Vagina (tissue), 2 donors: ENCODE measurements around the gene ZNRF2. TPM values are rescaled to one million over a fixed set of nuclear protein-coding genes. Genes with fewer than 3 reads are reported as not detected.

Experiments used
- DNase-seq, 2 donors: peaks; one replicate each; pipeline ENCODE4 v3.0.0-alpha.2; 2017; ENCODE audit errors: extremely low spot score in 2 of 2
- H3K27ac ChIP-seq: fragments of 200-600 bp; sonication (generic); one replicate; pipeline ENCODE4 v1.5.1; 2019
- H3K27me3 ChIP-seq: fragments of 200-600 bp; sonication (generic); one replicate; pipeline ENCODE4 v1.5.1; 2019
- H3K36me3 ChIP-seq, 2 donors: fragments of 200-600 bp; sonication (generic); one replicate each; pipeline ENCODE4 v1.5.1; 2017 to 2019
- H3K4me1 ChIP-seq: fragments of 200-600 bp; sonication (generic); one replicate; pipeline ENCODE4 v1.5.1; 2019
- H3K4me3 ChIP-seq, 2 donors: fragments of 200-600 bp; sonication (generic); 1 replicate in 1 of 2; 2 replicates in 1 of 2; pipeline ENCODE4 v1.5.1; 2016 to 2019
- H3K9me3 ChIP-seq: fragments of 200-600 bp; sonication (generic); one replicate; pipeline ENCODE4 v1.5.1; 2019
- POLR2A ChIP-seq, 2 donors: fragments of 450-650 bp; IDR thresholded peaks; one replicate each; pipeline ENCODE4 v1.6.1; 2017; ENCODE audit warnings: antibody characterized with exemption in 2 of 2, mild to moderate bottlenecking in 2 of 2, moderate library complexity in 2 of 2
- POLR2AphosphoS5 ChIP-seq, 2 donors: sonication (generic); formaldehyde crosslinking; IDR thresholded peaks; one replicate each; pipeline ENCODE4 v1.9.0; 2017; ENCODE audit warnings: antibody characterized with exemption in 2 of 2, mild to moderate bottlenecking in 2 of 2, low read depth in 1 of 2; ENCODE audit not compliant: insufficient read depth in 1 of 2
- intact Hi-C: fragments of 100-400 bp; cut with DNase I; formaldehyde crosslinking; loops from one replicate; pipeline ENCODE4 v1.15.1; 2023
- total RNA-seq: library from RNA; depleted of rRNA; stranded (reverse); fragments of >200 nt; gene quantifications from one replicate; pipeline ENCODE4 v1.2.3, GENCODE V29; 2016
- TF ChIP-seq, protein P1 (sequence below), 3 experiments: fragments of 450-650 bp in 2 of 3; fragments of 200-600 bp in 1 of 3; sonication (generic) in 1 of 3; IDR thresholded peaks; one replicate each; pipeline ENCODE4 v1.5.1; 2017 to 2019; ENCODE audit warnings: antibody characterized with exemption in 3 of 3, mild to moderate bottlenecking in 2 of 3, moderate library complexity in 2 of 3

The ZNRF2 gene
- total RNA-seq, 1 donor from 2014 or later, result 21.9 TPM

DNA sequence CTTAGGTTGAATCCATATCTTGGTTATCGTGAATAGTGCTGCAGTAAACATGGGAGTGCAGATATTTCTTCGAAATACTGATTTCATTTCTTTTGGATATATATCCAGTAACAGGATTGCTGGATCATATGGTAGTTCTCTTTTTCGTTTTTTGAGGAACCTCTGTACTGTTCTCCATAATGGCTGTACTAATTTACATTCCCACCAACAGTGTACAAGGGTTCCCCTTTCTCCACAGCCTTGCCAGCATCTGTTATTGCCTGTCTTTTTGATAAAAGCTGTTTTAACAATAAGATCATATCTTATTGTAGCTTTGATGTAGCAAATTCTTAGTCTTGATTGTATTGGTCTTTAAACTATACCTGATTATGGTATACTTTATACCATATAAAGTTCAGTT is 45.3 kb downstream of the ZNRF2 start:
- H3K4me3 ChIP-seq, result no peak overlapping the region
- intact Hi-C loops, result no loop called here
- H3K27ac ChIP-seq, result no peak overlapping the region

DNA sequence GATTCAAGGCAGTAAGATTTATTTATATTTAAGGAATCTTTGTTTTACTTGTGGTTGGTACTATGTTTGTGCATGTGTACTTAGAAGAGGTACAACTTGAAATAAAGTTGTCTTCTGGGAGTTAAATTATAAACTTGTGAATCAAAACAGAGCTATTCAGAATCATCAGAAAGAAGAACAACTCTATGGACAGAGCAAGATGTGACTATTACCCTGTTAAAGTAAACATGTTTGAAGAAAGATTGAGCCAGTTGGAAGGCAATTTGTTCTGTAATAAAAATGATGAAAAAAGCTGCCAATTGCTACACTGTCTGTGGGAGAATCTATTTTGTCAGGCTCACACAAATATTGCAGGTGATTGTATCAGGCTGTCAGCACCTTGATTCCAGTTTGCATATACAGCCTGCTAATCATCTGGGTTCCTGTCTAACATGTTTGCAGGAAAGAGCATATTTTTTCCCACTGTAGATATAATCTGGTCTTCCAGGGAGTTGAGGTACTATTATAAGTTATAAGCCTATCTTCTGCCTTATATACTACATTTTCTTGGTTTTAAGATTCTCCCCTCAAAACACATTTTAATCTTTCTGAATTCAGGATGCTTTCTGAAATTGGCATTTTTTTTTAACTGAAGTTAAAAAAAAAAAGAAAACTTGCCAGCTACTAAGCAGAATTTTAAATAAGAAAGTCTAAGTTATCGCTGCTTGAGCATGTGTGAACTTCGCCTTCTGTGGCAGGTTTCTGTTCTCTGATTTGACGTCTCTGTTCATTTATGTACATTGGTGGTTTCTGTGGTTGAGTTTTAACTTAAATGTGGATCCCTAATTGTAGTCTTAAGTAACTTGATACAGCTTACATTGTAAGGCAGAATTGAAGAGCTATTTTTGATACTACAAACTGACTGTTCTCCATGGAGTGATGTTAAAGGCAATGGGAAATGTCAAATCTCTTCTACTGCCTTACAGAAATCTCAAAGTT is 46.0 kb downstream of the ZNRF2 start:
- no peaks in the 10 kb centered on the region for H3K9me3 ChIP-seq
- H3K27me3 ChIP-seq, result no peaks in the 10 kb centered on the region
- no peak overlapping the region for H3K4me3 ChIP-seq
- no peaks in the 10 kb centered on the region for H3K36me3 ChIP-seq
- intact Hi-C loops, result no loop called here
- H3K27ac ChIP-seq, result no peak overlapping the region
- DNase-seq, result no peak
- peaks cover 28% of the 10 kb centered on the region for H3K4me1 ChIP-seq
- TF ChIP-seq POLR2A (IDR thresholded peaks at IDR 0.05), result no peak
- TF ChIP-seq, protein P1, sequence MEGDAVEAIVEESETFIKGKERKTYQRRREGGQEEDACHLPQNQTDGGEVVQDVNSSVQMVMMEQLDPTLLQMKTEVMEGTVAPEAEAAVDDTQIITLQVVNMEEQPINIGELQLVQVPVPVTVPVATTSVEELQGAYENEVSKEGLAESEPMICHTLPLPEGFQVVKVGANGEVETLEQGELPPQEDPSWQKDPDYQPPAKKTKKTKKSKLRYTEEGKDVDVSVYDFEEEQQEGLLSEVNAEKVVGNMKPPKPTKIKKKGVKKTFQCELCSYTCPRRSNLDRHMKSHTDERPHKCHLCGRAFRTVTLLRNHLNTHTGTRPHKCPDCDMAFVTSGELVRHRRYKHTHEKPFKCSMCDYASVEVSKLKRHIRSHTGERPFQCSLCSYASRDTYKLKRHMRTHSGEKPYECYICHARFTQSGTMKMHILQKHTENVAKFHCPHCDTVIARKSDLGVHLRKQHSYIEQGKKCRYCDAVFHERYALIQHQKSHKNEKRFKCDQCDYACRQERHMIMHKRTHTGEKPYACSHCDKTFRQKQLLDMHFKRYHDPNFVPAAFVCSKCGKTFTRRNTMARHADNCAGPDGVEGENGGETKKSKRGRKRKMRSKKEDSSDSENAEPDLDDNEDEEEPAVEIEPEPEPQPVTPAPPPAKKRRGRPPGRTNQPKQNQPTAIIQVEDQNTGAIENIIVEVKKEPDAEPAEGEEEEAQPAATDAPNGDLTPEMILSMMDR (IDR thresholded peaks at IDR 0.05), result no peak
- no peak for TF ChIP-seq POLR2AphosphoS5 (IDR thresholded peaks at IDR 0.05; ENCODE audit: insufficient read depth in 1 of 2, low read depth in 1 of 2)

More for the DNA sequence above, 45.3 kb downstream of the ZNRF2 start:
- no peak for DNase-seq
- Histone ChIP-seq H3K27me3 (no peaks in the 10 kb centered on the region), H3K4me1 (peaks cover 28% of the 10 kb centered on the region), H3K36me3 (no peaks in the 10 kb centered on the region), H3K9me3 (no peaks in the 10 kb centered on the region)
- TF ChIP-seq, protein P1 (IDR thresholded peaks at IDR 0.05), result no peak
- TF ChIP-seq POLR2AphosphoS5 (IDR thresholded peaks at IDR 0.05; ENCODE audit: insufficient read depth in 1 of 2, low read depth in 1 of 2), result no peak
- no peak for TF ChIP-seq POLR2A (IDR thresholded peaks at IDR 0.05)

DNA sequence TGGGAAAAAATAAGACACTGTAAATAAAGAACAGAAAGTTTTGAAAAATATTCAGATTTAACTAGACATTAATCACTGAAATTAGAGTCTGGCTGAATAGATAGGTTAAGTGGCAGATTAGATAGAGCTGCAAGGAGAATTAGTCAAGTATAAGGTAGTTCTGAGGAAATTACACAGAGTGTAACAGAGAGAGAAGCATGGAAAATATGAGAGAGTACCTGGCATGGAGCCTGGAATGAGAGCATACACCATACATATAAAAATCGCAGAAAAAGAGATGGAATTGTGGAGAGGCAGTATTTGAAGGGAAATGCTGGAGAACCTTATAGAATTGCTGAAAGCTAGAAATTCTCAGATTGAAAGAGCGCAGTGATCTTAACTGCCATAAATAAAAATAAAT is 46.9 kb downstream of the ZNRF2 start:
- Histone ChIP-seq H3K27ac (no peak overlapping the region), H3K27me3 (no peaks in the 10 kb centered on the region), H3K4me3 (no peak overlapping the region), H3K4me1 (peaks cover 28% of the 10 kb centered on the region), H3K9me3 (no peaks in the 10 kb centered on the region), H3K36me3 (no peaks in the 10 kb centered on the region)
- intact Hi-C loops, result no loop called here
- no peak for DNase-seq
- TF ChIP-seq, protein P1 (IDR thresholded peaks at IDR 0.05), result no peak
- TF ChIP-seq POLR2AphosphoS5 (IDR thresholded peaks at IDR 0.05; ENCODE audit: insufficient read depth in 1 of 2, low read depth in 1 of 2), result no peak
- TF ChIP-seq POLR2A (IDR thresholded peaks at IDR 0.05), result no peak

DNA sequence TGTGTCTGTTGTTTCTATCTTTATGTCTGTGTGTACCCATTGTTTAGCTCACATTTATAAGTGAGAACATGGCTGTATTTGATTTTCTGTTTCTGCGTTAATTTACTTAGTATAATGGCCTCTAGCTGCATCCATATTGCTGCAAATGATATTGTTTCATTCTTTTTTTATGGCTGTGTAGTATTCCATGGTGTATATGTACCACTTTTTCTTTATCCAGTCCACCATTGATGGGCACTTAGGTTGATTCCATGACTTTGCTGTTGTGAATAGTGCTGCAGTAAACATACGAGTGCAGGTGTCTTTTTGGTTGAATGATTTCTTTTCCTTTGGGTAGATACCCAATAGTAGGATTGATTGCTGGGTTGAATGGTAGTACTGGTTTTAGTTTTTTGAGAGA is 48.2 kb downstream of the ZNRF2 start:
- Histone ChIP-seq H3K4me1 (peaks cover 28% of the 10 kb centered on the region), H3K27me3 (no peaks in the 10 kb centered on the region), H3K27ac (no peak overlapping the region), H3K36me3 (no peaks in the 10 kb centered on the region), H3K9me3 (no peaks in the 10 kb centered on the region), H3K4me3 (no peak overlapping the region)
- DNase-seq, result no peak
- no peak for TF ChIP-seq POLR2AphosphoS5 (IDR thresholded peaks at IDR 0.05; ENCODE audit: insufficient read depth in 1 of 2, low read depth in 1 of 2)
- TF ChIP-seq, protein P1 (IDR thresholded peaks at IDR 0.05), result no peak
- no peak for TF ChIP-seq POLR2A (IDR thresholded peaks at IDR 0.05)
- intact Hi-C loops, result no loop called here
